Measurements from ENCODE around the gene NKAIN4. TPM values are rescaled to one million over a fixed set of nuclear protein-coding genes. Genes with fewer than 3 reads are reported as not detected.

Gene NKAIN4
- total and polyA plus RNA-seq, 2 experiments from 2014 or later: 13.5 to 21.0 TPM

DNA sequence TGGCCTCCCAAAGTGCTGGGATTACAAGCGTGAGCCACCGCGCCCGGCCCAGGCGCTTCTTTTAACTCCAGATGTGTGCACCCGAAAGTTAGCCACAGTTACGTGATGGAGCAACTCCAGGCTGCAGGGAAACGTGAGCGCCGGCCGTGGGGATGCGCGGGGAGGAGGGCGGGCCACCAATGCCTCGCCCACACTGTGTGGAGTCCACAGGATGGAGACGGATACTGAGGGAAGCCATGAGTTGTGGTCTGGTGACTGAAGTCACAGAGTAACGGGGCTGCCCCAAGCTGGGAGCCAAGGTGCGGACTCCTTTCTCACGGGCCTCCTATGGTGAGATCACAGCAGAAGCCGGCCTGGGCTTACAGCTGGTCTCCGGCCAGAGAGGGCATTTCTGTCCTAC is 61.5 kb downstream of the NKAIN4 start:
- H3K9me2 ChIP-seq (replicated peaks; ENCODE audit: insufficient read depth): no peaks in the 10 kb centered on the region
- peaks cover 23% of the 10 kb centered on the region for H3K79me2 ChIP-seq
- WGBS (ENCODE audit: low lambda C conversion rate, missing lambda C conversion rate): 95% methylated on average over 21 of the region's 21 CpGs
- H3K4me1 ChIP-seq (ENCODE audit: insufficient read depth): peaks cover 3% of the 10 kb centered on the region
- H3K4me3 ChIP-seq: no peak overlapping the region
- peaks cover 34% of the 10 kb centered on the region for H4K20me1 ChIP-seq (ENCODE audit: insufficient read depth, poor library complexity, severe bottlenecking)
- no peaks in the 10 kb centered on the region for H3K27me3 ChIP-seq
- H3K27ac ChIP-seq: no peak overlapping the region
- TF ChIP-seq, protein P1, sequence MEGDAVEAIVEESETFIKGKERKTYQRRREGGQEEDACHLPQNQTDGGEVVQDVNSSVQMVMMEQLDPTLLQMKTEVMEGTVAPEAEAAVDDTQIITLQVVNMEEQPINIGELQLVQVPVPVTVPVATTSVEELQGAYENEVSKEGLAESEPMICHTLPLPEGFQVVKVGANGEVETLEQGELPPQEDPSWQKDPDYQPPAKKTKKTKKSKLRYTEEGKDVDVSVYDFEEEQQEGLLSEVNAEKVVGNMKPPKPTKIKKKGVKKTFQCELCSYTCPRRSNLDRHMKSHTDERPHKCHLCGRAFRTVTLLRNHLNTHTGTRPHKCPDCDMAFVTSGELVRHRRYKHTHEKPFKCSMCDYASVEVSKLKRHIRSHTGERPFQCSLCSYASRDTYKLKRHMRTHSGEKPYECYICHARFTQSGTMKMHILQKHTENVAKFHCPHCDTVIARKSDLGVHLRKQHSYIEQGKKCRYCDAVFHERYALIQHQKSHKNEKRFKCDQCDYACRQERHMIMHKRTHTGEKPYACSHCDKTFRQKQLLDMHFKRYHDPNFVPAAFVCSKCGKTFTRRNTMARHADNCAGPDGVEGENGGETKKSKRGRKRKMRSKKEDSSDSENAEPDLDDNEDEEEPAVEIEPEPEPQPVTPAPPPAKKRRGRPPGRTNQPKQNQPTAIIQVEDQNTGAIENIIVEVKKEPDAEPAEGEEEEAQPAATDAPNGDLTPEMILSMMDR (IDR thresholded peaks at IDR 0.05; ENCODE audit: poor library complexity): no peak
- TF ChIP-seq EZH2 (IDR thresholded peaks at IDR 0.05; ENCODE audit: borderline replicate concordance): no peak
- TF ChIP-seq EZH2phosphoT487 (IDR thresholded peaks at IDR 0.05; ENCODE audit: low read depth, severe bottlenecking, unreplicated experiment): no peak
- H2AFZ ChIP-seq: no peak overlapping the region
- no peaks in the 10 kb centered on the region for H3K36me3 ChIP-seq (replicated peaks; ENCODE audit: insufficient read depth, low read depth)
- no peak overlapping the region for H3K4me2 ChIP-seq
- no peaks in the 10 kb centered on the region for H3K9me3 ChIP-seq (ENCODE audit: low read depth)
- no peak for DNase-seq (ENCODE audit: low spot score)

DNA sequence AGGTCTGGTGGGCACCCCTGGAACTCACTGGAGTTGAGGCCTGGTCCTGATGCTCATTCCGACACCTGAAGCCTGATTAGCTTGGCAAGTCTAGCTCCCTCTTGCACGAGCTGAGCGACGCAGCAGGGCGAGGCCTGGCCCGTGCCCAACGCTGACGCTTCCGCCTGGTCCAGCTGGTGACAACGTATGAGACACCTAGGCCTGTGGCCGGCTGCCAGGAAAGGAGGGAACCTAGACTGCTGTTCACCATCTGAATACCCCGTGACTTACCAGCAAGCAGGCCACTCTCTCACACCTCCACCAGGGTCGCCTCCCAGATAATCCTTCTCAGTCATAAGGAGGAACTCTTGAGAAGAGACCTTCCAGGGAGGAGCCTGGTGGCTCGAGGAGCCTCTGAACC is 62.9 kb downstream of the NKAIN4 start:
- 87% methylated on average over 14 of the region's 14 CpGs for WGBS (ENCODE audit: low lambda C conversion rate, missing lambda C conversion rate)
- Histone ChIP-seq H3K27me3 (no peaks in the 10 kb centered on the region), H3K4me1 (ENCODE audit: insufficient read depth) (peaks cover 3% of the 10 kb centered on the region), H3K9me3 (ENCODE audit: low read depth) (no peaks in the 10 kb centered on the region), H3K4me3 (no peak overlapping the region), H3K27ac (no peak overlapping the region), H3K9me2 (replicated peaks; ENCODE audit: insufficient read depth) (no peaks in the 10 kb centered on the region), H3K4me2 (no peak overlapping the region), H4K20me1 (ENCODE audit: insufficient read depth, poor library complexity, severe bottlenecking) (peaks cover 21% of the 10 kb centered on the region), H3K79me2 (peaks cover 10% of the 10 kb centered on the region), H3K36me3 (replicated peaks; ENCODE audit: insufficient read depth, low read depth) (no peaks in the 10 kb centered on the region), H2AFZ (no peak overlapping the region)
- TF ChIP-seq EZH2phosphoT487 (IDR thresholded peaks at IDR 0.05; ENCODE audit: low read depth, severe bottlenecking, unreplicated experiment) (no peak), EZH2 (IDR thresholded peaks at IDR 0.05; ENCODE audit: borderline replicate concordance) (no peak)
- TF ChIP-seq, protein P1 (IDR thresholded peaks at IDR 0.05; ENCODE audit: poor library complexity): no peak
- DNase-seq (ENCODE audit: low spot score): no peak

DNA sequence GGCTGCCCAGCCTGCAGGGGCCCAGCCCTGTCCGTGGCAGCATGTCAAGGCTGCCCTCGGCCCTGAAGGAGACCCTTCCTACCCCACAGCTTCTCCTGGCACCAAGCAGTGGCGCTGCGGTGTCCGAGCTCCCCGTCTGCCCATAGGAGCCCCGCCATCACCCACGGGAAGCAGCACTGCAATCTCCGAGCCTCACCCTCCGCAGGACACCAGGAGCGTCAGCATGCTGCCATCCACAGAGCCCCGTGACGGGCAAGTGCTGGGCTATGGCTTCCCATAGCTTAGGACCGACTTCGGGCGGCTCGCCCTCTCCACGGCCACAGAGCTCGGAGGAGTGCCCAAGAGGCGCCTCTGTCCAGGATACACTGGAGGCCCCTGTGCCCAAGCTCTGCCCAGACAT is 63.4 kb downstream of the NKAIN4 start:
- Histone ChIP-seq H3K36me3 (replicated peaks; ENCODE audit: insufficient read depth, low read depth) (no peaks in the 10 kb centered on the region), H2AFZ (no peak overlapping the region), H3K27me3 (no peaks in the 10 kb centered on the region), H3K79me2 (peaks cover 4% of the 10 kb centered on the region), H3K4me3 (no peak overlapping the region), H3K4me1 (ENCODE audit: insufficient read depth) (peaks cover 3% of the 10 kb centered on the region), H3K9me2 (replicated peaks; ENCODE audit: insufficient read depth) (no peaks in the 10 kb centered on the region), H4K20me1 (ENCODE audit: insufficient read depth, poor library complexity, severe bottlenecking) (peaks cover 15% of the 10 kb centered on the region), H3K27ac (no peak overlapping the region), H3K9me3 (ENCODE audit: low read depth) (no peaks in the 10 kb centered on the region), H3K4me2 (no peak overlapping the region)
- no peak for DNase-seq (ENCODE audit: low spot score)
- no peak for TF ChIP-seq EZH2 (IDR thresholded peaks at IDR 0.05; ENCODE audit: borderline replicate concordance)
- TF ChIP-seq, protein P1 (IDR thresholded peaks at IDR 0.05; ENCODE audit: poor library complexity): no peak
- TF ChIP-seq EZH2phosphoT487 (IDR thresholded peaks at IDR 0.05; ENCODE audit: low read depth, severe bottlenecking, unreplicated experiment): no peak
- 87% methylated on average over 19 of the region's 20 CpGs for WGBS (ENCODE audit: low lambda C conversion rate, missing lambda C conversion rate)

MicroRNAs encoded within 50 kb of the gene (microRNA counts, 767-probe panel; counts per million panel counts)
- microRNA hsa-miR-3196: not detected

Small RNAs within 50 kb of the gene (microRNA-seq; reads per million reads assigned to microRNA genes)
- gene MIR3196 (not detected), gene MIR4326 (4.9 reads per million, percentile 8 among the genes with 10 or more reads in this experiment)

Small RNAs within 50 kb of the gene (small RNA-seq; reads per million reads assigned to genes)
- not detected for gene MIR3196
- 1.9 reads per million, percentile 85 among the genes with 10 or more reads in this experiment for gene MIR4326

Other genes with a start within 250 kb of the NKAIN4 start
- not detected in 2 replicates for gene BHLHE23, start 247.5 kb downstream of the NKAIN4 start, total RNA-seq
- not detected in 2 replicates for gene BHLHE23, start 247.5 kb downstream of the NKAIN4 start, polyA plus RNA-seq
- gene YTHDF1, start 38.3 kb downstream of the NKAIN4 start, total RNA-seq: 35.9 and 36.0 TPM in 2 replicates
- gene YTHDF1, start 38.3 kb downstream of the NKAIN4 start, polyA plus RNA-seq: 51.2 and 57.4 TPM in 2 replicates
- gene BIRC7, start 18.6 kb downstream of the NKAIN4 start, total RNA-seq: 0.43 TPM in 1 of 2 replicates, not detected in the other
- 2.0 and 2.1 TPM in 2 replicates for gene BIRC7, start 18.6 kb downstream of the NKAIN4 start, polyA plus RNA-seq
- gene ARFGAP1, start 18.4 kb upstream of the NKAIN4 start, total RNA-seq: 54.9 and 78.2 TPM in 2 replicates
- 99.0 and 134 TPM in 2 replicates for gene ARFGAP1, start 18.4 kb upstream of the NKAIN4 start, polyA plus RNA-seq
- not detected in 2 replicates for gene COL20A1, start 38.7 kb upstream of the NKAIN4 start, total RNA-seq
- not detected in 2 replicates for gene COL20A1, start 38.7 kb upstream of the NKAIN4 start, polyA plus RNA-seq
- 0.12 TPM in 1 of 2 replicates, not detected in the other for gene CHRNA4, start 106.9 kb upstream of the NKAIN4 start, total RNA-seq
- 0.25 TPM in 1 of 2 replicates, not detected in the other for gene CHRNA4, start 106.9 kb upstream of the NKAIN4 start, polyA plus RNA-seq
- gene KCNQ2, start 218.2 kb upstream of the NKAIN4 start, total RNA-seq: 2.9 and 3.5 TPM in 2 replicates
- 4.3 and 5.4 TPM in 2 replicates for gene KCNQ2, start 218.2 kb upstream of the NKAIN4 start, polyA plus RNA-seq
- gene EEF1A2, start 244.6 kb upstream of the NKAIN4 start, total RNA-seq: 18.5 and 23.5 TPM in 2 replicates
- gene EEF1A2, start 244.6 kb upstream of the NKAIN4 start, polyA plus RNA-seq: 12.0 and 14.8 TPM in 2 replicates